Measurements from ENCODE around the gene DOCK10.
"Not testable (repeated sequence)": the region's sequence is repeated elsewhere in the genome, so short reads cannot be mapped to it uniquely, and the experiment has no call there.

Gene DOCK10

DNA sequence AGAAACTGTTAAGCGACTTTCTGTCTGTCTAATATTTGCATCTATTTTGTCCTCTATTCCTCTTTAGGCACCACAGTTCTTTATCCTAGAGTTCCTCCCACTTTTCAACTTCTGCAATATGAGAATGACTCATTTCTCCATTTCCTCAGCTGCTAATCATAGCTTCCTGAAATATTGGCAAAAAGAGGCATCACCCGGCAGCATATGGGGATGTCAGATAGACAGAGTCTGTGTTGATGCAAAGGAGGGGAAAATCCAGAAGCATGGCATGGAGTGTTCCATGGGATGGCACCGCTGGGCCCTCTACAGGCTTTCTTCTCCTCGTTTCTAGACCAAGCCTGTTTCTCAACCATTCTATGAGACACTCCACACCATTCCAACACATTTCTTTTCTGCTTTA lies 93.4 kb downstream of the DOCK10 start:
- Histone ChIP-seq H3K4me3 (ENCODE audit: low read depth, low read length) (no peak overlapping the region), H3K27me3 (peaks cover 3% of the 10 kb centered on the region; the same call in 1 of the 2 replicates), H3K36me3 (no peaks in the 10 kb centered on the region), H3K9me3 (no peaks in the 10 kb centered on the region), H3K4me1 (peaks cover 6% of the 10 kb centered on the region; the same call in 1 of the 2 replicates)
- DNase-seq: no peak
- TF ChIP-seq, protein P1, sequence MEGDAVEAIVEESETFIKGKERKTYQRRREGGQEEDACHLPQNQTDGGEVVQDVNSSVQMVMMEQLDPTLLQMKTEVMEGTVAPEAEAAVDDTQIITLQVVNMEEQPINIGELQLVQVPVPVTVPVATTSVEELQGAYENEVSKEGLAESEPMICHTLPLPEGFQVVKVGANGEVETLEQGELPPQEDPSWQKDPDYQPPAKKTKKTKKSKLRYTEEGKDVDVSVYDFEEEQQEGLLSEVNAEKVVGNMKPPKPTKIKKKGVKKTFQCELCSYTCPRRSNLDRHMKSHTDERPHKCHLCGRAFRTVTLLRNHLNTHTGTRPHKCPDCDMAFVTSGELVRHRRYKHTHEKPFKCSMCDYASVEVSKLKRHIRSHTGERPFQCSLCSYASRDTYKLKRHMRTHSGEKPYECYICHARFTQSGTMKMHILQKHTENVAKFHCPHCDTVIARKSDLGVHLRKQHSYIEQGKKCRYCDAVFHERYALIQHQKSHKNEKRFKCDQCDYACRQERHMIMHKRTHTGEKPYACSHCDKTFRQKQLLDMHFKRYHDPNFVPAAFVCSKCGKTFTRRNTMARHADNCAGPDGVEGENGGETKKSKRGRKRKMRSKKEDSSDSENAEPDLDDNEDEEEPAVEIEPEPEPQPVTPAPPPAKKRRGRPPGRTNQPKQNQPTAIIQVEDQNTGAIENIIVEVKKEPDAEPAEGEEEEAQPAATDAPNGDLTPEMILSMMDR (IDR thresholded peaks at IDR 0.05; ENCODE audit: low read depth, low read length): no peak

GRCh38 chr2:224948005-224948404 lies 94.3 kb downstream of the DOCK10 start:
- Histone ChIP-seq H3K9me3 (no peaks in the 10 kb centered on the region), H3K36me3 (no peaks in the 10 kb centered on the region), H3K4me3 (ENCODE audit: low read depth, low read length) (no peak overlapping the region), H3K27me3 (peaks cover 3% of the 10 kb centered on the region; the same call in 1 of the 2 replicates), H3K4me1 (peaks cover 6% of the 10 kb centered on the region; the same call in 1 of the 2 replicates)
- TF ChIP-seq, protein P1 (IDR thresholded peaks at IDR 0.05; ENCODE audit: low read depth, low read length): no peak
- no peak for DNase-seq

DNA sequence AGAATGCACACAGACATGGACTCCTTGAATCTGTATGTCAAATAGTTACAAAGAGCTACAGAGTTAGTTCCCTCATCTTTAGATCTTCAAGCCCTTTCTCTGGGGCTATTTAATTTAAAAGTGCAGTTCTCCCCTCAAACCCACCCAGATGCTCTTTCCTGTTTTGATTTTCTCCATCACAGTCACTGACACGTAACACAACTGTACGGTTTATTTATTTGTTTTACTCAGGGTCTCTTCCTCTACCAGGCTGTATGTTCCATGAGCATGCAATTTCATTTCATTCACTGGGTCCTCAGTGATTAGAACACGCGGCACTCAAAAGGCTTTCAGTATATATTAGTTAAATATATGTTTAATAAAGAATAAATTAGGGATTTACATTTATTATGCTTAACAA lies 94.7 kb downstream of the DOCK10 start:
- Histone ChIP-seq H3K4me3 (ENCODE audit: low read depth, low read length) (no peak overlapping the region), H3K4me1 (peaks cover 6% of the 10 kb centered on the region; the same call in 1 of the 2 replicates), H3K36me3 (no peaks in the 10 kb centered on the region), H3K9me3 (no peaks in the 10 kb centered on the region), H3K27me3 (peaks cover 3% of the 10 kb centered on the region; the same call in 1 of the 2 replicates)
- TF ChIP-seq, protein P1 (IDR thresholded peaks at IDR 0.05; ENCODE audit: low read depth, low read length): no peak
- DNase-seq: no peak

DNA sequence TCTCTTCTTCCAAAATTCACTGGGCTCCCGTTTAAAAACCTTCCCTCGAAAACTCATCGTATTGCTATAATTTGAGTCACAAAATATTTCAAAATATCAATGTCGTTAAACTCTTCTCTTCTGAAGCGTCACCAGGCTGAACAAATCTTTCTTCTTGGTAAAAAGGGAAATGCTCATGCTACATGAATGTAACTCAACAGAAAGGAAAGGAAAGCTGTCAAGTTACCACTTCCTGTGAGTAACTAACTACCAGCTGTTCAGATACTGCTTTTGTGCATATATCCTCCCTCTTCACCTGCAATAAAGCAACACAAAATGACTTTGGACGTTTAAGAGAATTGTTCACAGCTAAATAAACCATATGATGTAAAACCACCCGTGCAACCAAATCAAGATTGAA lies 95.4 kb downstream of the DOCK10 start:
- Histone ChIP-seq H3K4me3 (ENCODE audit: low read depth, low read length) (no peak overlapping the region), H3K4me1 (peaks cover 6% of the 10 kb centered on the region; the same call in 1 of the 2 replicates), H3K9me3 (no peaks in the 10 kb centered on the region), H3K36me3 (no peaks in the 10 kb centered on the region), H3K27me3 (peaks cover 3% of the 10 kb centered on the region; the same call in 1 of the 2 replicates)
- TF ChIP-seq, protein P1 (IDR thresholded peaks at IDR 0.05; ENCODE audit: low read depth, low read length): no peak
- DNase-seq: no peak

- Histone ChIP-seq H3K27me3 (peaks cover 3% of the 10 kb centered on the region; the same call in 1 of the 2 replicates), H3K36me3 (no peaks in the 10 kb centered on the region), H3K9me3 (no peaks in the 10 kb centered on the region), H3K4me1 (peaks cover 6% of the 10 kb centered on the region; the same call in 1 of the 2 replicates), H3K4me3 (ENCODE audit: low read depth, low read length) (no peak overlapping the region)
- TF ChIP-seq, protein P1 (IDR thresholded peaks at IDR 0.05; ENCODE audit: low read depth, low read length): no peak
- no peak for DNase-seq
These were observed 97.3 kb downstream of the DOCK10 start for GRCh38 chr2:224944707-224945547.

DNA sequence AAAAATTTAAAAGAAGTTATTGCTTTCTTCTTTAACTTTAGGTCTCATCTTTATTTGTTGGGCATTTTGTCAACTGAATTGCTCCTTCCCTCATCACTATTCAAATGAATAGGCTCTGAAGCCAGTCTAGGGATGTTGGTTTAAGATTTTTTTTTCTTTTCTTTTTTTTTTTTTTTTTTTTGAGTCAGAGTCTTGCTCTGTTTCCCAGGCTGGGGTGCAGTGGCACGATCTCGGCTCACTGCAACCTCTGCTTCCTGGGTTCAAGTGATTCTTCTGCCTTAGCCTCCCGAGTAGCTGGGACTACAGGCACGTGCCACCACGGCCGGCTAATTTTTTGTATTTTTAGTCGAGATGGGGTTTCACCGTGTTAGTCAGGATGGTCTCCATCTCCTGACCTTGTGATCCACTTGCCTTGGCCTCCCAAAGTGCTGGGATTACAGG lies 98.6 kb downstream of the DOCK10 start:
- not testable (repeated sequence) for DNase-seq; H3K27me3 ChIP-seq; H3K36me3 ChIP-seq; H3K4me3 ChIP-seq (ENCODE audit: low read depth, low read length); H3K9me3 ChIP-seq; H3K4me1 ChIP-seq

Data from BE2C (cell line).